ENCODE results near the gene ERN1.
"Not testable (repeated sequence)": the region's sequence is repeated elsewhere in the genome, so short reads cannot be mapped to it uniquely, and the experiment has no call there.

The ERN1 gene

DNA sequence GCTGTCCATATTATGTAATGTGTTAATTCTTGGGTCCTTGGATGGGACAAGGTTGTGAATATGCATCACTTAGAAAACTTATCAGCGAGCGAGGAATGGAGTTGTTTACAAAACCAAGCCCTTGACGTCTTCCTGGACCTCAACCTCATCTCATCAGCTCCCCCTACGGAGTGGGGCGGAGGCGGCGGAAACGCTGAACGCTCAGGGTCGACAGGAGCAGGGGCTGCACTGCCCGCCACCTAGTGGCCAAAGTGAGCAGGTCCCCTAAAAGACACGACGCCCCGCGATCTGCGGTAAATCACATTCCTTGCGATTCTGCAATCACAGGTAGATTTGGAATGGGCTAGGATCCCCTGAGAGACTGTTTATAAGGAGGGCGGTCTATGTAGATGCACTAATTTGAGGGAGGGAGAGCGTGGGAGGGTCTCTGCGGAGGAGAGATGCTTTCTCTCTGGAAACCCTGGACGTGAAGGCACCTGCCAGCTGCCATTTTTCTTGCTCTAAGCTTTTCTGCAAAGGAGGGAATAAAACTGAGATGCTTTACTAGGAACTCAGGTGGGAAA, 104.1 kb downstream of the ERN1 start:
- DNase-seq (ENCODE audit: low spot score), result peak; percentile 95

- no peak for DNase-seq (ENCODE audit: low spot score)
Observed at GRCh38 chr17:64024781-64025731, 104.9 kb downstream of the ERN1 start.

GRCh38 chr17:64024215-64024654, 105.7 kb downstream of the ERN1 start:
- DNase-seq (ENCODE audit: low spot score), result no peak

- no peak for DNase-seq (ENCODE audit: low spot score)
Observed at GRCh38 chr17:64022611-64023063, 107.3 kb downstream of the ERN1 start.

GRCh38 chr17:64020056-64020766, 109.7 kb downstream of the ERN1 start, which contains the start of gene ICAM2:
Gene ICAM2 (minus strand): TSS chr17:64020633. CDS start chr17:64006691, 13,942 bp downstream.
- peak; percentile 92 for DNase-seq (ENCODE audit: low spot score)

GRCh38 chr17:64019551-64019961, 110.4 kb downstream of the ERN1 start:
- not testable (repeated sequence) for DNase-seq (ENCODE audit: low spot score)

- DNase-seq (ENCODE audit: low spot score), result peak; percentile 54
Observed at GRCh38 chr17:64017381-64017980, 112.5 kb downstream of the ERN1 start.

DNA sequence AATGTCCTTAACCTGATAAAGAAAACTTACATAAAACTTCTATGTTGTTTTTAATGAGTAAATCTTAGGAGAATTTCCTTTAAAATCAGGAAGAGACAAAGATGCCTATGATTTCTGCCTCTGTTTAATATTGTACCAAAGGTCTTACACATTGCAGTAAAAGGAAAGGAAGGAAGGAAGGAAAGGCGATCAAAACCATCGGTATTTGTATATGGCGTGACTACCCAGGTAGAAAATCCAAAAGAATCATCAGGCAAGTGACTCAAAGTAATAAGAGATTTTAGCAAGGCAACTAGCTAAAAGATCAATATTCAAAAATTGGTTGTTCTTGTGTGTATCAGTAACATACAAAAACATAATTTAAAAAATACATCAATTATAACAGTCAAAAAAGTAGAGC, 113.0 kb downstream of the ERN1 start:
- DNase-seq (ENCODE audit: low spot score), result no peak

GRCh38 chr17:64016231-64016784, 113.6 kb downstream of the ERN1 start:
- peak; percentile 69 for DNase-seq (ENCODE audit: low spot score)

GRCh38 chr17:64015447-64015846, 114.5 kb downstream of the ERN1 start:
- DNase-seq (ENCODE audit: low spot score), result no peak

DNA sequence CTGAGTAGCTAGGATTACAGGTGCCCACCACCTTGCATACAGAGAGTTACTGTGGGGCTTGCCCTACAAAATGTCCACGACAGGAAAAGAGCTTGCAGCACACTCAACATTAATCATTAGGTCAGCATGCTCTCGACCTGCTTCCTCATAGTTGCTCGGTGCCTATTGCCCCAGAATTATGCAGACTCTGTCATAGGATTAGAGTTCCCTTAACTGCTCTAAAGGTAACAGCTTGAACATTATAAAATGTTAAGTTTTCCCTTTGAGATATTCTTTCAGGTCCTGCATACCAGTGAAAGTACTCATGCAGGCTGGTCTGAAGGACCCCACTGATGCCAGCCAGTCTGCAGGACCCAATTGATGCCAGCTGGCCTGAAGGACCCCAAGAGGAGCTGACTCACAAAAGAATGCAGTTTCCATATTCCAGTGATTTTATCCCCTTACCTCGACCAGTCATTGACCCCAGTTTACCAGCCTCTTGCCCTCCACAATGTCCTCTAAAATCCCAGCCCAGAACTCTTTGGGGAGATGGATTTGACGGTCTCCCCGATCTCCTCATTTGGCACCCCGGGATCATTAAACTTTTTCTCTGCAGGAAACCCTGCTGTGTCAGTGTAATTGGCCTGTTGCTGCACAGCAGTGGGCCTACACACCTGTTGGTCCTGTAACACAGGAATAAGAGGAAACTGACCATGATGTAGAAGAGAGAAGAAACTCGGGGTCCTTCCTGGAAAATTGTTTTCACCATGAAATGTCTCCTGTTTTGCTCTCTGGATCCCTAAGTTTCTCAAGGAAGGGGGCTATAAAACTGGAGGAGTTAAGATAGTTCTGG, 120.2 kb downstream of the ERN1 start:
- DNase-seq (ENCODE audit: low spot score), result no peak

- DNase-seq (ENCODE audit: low spot score), result no peak
Observed at GRCh38 chr17:64008830-64009229, 121.1 kb downstream of the ERN1 start.

GRCh38 chr17:64008346-64008745, 121.6 kb downstream of the ERN1 start:
- no peak for DNase-seq (ENCODE audit: low spot score)

DNA sequence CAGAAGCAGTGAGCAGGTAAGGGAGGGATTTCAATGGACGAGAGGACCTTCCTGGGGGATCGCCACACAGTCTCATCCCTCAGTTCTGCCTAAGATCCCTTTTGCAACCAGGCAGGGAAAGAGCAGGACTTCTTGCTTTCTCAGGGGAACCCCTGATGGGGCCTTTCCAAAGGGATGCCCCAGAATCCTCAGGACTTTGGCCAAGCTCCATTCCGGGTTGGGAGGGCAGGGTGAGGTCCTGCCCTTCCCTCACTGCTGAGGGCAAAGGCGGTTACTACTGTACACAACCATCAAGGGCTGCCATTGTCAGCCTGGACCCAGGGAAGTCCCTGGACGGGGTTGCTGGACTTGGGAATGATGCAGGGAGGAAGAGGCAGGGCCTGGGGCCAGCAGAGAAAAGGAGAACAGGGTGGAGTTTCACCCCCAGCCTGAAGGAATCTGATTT, 122.1 kb downstream of the ERN1 start:
- DNase-seq (ENCODE audit: low spot score), result no peak

DNA sequence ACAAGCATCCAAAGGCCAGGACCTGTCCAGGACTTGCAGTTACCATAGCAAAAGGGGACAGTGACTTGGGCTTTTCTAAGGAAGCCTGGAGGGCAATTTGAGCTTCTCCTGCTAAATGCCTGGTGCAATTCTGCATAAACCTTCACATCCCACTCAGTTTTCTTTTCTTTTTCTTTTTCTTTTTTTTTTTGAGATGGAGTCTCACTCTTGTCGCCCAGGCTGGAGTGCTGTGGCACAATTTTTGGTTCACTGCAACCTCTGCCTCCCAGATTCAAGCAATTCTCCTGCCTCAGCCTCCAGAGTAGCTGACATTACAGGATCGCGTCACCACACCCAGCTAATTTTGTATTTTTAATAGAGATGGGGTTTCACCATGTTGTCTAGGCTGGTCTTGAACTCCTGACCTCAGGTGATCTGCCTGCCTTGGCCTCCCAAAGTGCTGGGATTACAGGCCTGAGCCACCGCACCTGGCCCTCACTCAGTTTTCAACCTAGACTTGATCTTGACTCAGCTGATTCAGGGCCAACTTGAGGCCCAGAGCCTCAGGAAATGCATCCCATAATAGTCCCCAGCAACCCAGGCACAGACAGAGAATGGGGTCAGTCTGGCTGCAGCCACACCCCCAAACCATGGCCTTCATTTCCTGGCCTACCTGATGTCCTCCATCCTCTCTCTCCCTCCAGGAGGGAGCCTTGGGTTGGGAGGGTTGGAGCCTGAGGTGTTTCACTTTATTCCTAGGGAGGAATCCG, 122.7 kb downstream of the ERN1 start:
- not testable (repeated sequence) for DNase-seq (ENCODE audit: low spot score)

DNA sequence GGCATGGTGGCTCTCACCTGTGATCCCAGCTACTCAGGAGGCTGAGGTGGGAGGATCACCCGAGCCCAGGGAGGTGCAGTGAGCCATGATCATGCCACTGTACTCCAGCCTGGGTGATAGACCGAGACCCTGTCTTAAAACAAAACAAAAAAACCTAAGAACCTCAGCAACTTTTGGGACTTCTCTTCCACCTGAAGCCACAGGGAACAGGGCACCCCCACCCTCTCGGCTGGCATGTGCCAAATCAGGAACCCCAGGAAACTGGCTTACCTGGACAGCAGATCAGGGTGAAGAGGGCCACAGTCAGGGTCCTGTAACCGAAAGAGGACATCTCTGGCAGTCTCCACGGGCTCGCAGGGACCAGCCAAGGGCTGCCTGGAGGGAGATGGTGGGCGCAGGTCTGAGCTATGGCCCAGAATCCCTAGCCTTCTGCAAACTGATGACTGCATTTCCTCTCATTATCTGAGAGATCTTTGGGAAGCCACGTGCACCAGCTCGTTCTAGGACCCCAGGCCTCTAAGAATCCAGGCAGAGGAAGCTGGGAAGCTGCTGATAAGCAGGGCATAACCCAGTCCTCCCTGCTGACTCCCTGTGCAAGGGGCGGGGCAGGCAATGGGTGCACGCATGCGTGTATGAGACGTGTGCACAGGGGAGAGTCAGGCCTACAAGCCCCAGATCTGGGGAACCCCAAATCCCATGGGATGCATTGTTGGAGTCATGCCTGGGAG, 123.4 kb downstream of the ERN1 start:
- no peak for DNase-seq (ENCODE audit: low spot score)

DNA sequence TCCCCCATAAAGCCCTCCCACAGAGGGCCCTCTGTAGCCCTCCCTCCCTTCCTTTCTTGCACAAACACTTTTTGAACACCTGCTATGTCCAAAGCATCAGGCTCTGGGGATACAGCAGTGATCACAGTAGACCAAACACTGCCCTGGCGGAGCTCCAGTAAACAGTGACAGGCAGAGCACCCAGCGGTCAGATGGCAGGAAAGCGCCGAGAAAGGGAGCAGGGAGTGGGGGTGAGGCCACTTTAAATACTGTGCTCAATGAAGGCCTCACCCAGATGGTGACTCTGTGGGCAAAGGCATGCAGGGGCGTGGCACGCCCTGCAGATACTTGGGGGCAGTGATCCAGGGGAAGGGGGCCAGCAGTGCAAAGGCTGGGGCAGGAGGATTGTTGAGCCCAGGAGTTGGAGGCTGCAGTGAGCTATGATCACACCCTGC, 124.2 kb downstream of the ERN1 start:
- DNase-seq (ENCODE audit: low spot score), result no peak

DNA sequence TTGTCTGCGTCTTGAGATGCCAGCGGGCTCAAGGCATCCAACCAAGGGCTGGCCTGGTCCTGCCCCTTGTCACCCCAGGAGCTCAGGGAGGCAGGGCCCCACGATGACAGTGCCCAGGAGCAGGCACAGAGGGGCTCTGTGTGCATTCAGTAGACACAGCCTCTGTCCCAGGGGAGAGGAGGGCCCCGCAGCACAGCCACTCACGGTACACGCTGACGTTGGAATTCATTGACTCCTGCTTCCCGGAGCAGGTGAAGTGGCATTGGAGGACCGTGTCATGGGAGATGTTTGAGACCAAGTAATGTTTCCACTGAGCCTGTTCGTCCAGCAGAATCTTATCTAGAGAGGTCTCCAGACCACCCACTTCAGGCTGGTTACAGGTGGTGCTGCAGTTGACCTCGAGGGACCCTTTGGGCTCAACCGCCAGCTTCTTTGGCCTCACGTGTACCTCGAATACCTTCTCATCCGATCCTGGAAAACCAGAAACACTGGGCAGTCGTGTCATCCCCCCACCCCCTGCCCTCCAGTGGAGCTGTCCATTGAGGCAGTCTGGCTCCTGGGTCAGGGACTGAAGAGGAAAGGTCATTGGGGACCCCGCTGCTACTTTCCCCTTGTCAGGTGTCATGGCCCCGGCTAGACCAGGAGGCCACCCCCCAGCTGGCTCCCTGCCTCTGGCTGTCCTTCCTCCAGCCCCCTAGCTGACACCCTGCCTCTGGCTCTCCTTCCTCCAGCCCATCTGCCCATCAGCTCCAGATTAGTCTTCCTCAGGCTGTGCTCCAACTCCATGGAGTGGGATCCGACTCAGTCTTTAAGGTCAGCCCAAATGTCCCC, 124.8 kb downstream of the ERN1 start:
- no peak for DNase-seq (ENCODE audit: low spot score)
